HG02763 (cell line): ENCODE measurements around the gene PLPP1.
A peak's percentile ranks its signal among the peaks of the same experiment; 100 is the strongest.
"Not testable (repeated sequence)": the region's sequence is repeated elsewhere in the genome, so short reads cannot be mapped to it uniquely, and the experiment has no call there.

Source experiments
- ATAC-seq: cut with Tn5 transposase; IDR thresholded peaks from one replicate; pipeline ENCODE4 v1.9.1; 2021; ENCODE audit warnings: mild to moderate bottlenecking, moderate library complexity; ENCODE audit not compliant: unreplicated experiment

The PLPP1 gene

DNA sequence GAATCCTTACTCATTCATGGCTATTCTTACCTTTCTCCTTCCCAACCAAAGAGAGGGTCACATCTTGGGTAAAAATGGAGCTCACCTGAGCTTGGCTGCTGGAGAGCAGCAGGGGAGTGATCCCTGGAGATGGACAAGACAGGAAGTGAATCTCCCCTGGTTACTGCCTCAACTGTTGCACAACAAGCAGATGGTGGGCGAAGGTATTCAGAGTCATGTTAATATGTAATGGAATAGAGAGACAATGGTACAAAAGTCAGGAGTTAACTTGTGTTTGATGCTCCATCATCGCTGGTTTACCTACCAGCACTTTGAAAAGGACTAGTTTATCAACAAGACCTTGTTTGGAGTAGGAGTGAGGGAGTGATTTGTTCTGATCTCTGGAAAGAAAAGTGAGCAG is 13.0 kb upstream of the PLPP1 start:
- no peak for ATAC-seq

DNA sequence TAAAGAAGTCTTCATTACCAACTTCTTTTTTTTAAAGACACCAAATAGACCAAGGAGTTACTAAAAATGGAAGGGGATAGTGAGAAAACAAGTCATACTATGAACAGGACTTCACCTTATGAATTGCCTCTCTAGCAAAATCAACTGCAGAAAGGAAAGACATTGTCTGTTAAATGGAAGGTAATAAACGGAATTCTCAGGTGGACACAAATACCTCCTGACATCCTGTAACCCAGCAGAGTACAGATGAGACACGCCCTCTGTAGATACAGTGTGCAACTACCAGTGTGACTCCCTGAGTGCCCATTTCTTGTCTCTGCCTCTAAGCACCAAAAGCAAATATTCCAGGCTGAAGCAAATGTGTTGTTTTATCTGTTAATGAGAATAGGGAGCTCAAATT is 12.2 kb upstream of the PLPP1 start:
- ATAC-seq = no peak

DNA sequence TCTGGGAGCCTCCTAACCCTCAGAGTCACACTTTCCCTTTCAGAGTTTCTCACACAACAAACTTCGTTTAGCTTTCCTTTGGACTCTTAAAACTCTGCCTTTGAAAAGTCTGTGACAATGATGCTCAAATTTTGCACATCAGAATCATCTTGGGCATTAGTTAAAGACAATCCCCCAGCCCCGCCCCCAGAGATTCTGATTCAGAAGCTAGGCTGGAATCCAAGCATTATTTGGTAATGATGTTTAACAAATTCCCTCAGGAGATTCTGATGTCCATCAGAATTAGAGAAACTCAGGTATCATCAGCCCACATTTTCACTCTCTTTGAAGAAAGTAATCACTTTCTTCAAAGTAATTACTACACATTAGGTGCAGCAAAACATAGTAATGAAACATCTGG is 9.6 kb upstream of the PLPP1 start:
- ATAC-seq = no peak

DNA sequence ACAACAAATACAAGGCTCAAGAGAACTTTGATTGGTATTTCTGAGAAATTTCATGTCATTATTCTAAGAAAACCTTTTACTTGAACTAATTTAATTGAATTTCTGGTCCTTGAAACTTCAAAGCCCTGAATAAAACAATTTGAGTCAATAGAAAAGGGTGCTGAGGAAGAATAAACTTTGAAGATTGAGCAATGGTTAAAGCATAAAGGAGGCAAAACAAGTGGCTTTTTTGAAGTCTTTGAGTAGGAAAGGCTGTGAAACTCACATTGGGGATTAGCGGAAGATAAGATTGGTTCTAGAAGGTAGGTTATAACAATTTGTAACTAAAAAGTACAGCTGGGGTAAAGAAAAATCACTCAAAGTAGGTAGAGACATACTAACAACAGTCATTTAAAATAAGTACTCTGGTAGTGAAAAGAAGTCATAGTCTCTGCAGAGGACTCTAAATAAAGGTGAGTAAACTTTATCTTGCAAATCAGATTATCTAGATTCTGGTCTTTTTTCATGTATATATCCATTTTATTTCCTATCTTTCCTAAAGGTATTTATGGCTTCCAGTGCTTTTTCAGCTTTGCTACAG is 6.4 kb upstream of the PLPP1 start:
- ATAC-seq = no peak

DNA sequence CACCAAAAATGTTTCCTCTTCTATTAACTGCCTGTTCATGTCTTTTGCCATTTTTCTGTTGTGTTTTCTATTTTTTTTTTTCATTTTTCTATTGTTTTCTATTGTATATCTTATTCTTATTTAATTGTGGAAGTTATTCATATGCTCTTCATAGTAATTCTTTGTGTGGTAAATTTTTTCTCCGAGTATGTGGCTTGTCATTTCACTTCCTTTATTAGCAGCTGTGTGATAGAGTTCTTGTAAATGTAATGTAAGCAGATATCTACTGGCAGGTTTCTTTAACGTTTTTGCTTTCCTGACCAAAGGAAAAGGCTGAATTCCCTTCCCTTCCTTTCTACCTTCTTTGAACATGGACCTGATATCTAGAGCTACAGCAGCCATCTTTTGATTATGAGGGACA is 5.8 kb upstream of the PLPP1 start:
- ATAC-seq = no peak

DNA sequence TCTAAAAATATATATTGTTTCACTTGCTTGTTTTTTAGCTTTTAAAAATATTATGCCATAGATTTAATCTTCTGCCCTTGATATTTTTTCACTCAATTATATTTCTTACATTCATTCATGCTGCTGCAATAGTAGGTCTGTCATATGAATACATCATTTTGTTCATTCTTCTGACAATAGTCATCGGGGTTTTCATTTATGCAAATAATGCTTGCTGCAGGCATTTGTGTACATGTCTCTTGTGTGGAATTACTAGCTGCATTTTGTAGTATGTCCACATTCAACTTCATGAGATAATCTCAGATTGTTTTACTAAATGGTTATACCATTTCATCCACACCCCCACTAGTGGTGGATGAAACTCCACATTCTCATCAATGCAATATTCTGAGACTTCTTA is 5.3 kb upstream of the PLPP1 start:
- no peak for ATAC-seq

DNA sequence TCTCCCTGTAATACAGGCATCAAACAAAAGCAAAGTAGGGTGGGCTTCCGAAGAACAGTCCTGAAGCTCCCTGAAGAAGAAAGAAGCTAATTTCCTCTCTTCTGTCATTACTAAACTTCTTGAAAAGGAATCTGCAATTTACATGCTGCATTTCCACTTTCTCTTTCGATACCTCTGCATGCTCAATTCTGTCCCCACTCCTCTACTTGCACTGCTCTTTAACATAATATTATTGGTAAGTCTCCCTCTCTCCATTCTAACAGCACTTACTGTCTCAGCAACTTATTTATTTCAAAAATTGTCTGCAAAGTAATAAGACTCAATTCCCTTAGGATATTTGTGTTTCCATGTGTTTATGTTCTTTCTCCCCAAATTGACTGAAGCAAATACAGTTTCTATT is 3.9 kb upstream of the PLPP1 start:
- ATAC-seq = no peak

DNA sequence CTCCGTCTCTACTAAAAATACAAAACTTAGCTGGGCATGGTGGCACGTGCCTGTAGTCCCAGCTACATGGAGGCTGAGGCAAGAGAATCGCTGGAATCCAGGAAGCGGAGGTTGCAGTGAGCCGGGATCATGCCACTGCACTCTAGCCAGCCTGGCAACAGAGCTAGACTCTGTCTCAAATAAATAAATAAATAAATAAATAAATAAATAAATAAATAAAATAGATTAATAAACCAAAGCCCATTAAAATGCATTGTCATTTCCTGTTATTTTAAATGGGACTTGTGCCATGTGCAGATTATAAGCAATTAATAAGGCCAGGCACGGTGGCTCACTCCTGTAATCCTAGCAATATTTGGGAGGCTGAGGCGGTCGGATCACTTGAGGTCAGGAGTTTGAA is 2.6 kb upstream of the PLPP1 start:
- ATAC-seq = not testable (repeated sequence)

DNA sequence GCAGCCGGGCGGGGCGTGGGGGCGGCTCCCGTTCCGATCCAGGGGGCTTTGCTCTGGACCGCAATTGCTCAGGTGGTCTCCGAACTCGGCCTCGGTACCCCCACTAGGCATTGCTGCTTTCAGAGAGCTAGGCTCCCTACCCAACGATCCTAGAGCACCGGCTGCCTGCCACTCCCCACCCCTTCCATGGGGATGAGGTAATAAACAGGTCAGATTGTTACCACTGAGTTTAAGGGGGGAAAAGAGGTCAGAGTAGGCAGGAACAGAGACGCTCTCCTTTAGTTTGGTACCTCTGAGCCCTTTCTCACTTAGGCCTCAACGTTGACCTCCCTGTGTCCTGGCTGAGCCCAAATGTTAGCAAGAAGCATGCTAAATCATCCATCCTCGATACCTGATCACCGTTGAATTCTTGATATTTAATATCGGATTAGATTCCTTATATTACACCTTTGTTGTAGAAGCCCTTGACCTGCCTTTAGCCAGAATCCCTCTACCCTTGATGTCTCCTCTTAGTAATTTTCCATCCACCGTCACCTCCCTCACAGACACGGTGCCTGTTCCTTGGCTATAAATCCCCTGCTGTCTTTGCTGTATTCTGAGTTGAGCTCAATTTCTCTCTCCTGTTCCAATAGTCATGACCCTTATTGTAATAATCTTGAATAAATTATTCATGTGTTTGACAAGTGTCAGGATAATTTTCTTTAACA is 588 bp upstream of the PLPP1 start:
- ATAC-seq = peak; percentile 6

DNA sequence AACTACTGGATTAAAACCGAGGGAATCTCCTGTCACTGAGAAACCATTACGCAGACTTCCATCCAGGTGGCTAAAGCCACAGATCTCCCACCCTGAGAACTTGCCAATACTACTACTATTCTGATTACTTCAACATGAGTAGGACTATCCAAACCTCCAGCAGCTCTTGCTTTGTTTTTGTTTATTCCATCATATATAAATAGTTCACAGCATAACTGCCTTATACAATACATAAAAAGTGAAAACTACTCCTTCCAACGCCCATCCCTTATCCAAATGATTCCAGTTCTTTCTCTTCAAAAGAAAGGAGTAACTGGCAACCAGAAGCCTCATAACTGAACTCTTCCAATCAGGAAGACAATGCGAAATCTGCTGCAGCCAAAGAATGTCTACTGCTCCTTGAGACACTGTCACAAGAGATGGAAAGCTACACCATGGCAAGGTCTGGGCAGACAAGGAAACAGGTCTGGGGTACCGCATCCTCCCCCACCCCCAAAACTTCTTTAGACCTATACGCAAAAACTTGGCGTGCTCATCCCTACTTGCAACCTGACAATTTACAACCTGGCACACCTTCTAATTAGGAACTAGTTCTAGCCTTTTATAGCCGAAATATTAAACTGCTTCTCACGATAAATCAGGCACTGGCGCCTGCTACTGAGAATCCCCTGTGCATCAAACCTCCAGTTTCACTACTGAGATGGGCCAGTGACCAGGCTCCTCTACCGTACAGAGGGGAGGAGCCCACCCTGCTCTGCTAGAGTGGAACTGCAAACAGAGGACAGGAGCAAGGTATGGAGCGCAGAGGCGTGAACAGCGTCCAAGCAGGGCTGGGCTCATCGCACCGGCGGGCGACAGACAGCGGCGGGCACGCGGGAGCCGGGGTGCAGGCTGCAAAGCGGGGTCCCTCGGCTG is 986 bp downstream of the PLPP1 start:
- ATAC-seq = peak; percentile 20

DNA sequence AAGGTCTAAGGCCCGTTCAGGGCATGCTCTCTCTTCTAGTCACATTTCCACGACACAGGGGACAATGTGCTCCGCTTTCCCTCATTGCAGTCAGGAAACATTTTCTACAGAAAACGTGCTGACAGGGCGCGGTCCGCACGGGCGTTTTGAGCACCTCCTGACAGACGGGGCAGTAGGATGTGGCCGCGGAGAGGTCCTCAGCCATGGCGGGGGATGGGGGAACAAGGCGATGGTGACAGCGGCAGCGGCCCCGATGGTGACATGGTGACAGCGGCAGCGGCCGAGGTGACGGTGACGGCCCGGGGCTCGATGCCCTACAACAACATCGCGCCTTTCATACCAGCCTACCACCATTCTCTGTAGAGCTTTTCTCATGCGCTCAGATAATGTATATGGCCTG is 4.1 kb downstream of the PLPP1 start:
- no peak for ATAC-seq

DNA sequence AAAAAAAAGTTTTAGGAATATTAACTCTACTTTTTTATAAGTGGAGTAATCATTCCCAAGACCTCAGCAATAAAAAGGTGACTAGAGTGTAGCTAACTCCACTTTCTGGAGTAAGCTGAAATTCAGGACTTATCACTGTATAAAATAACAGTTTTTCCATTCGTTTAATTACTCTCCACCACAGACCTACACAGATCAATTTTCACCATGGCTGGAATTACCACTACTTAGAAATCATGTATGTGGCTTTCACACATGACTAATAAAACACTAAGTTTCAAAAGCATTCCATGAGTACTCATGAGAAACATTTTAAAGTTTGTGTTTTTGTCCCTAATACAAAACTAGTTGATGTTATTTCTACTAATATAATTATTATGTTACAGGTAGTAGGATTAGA is 9.9 kb downstream of the PLPP1 start:
- ATAC-seq = no peak

DNA sequence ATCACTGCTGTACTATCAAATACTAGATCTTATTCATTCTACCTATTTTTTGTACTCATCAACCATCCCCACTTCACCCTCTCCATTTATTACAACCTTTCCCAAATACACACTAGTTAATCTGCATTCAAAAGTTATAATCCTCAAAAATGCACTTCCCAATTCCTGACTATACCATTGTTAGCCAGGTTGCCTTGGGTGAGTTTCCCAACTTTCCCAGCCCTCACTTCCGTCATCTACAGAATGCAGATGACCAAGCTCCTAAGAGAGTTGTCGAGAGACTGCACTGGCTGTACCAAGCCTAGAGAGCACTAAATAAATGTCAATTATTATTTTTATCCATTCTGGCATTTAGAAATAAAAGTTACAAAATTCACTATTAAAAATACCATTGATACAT is 11.5 kb downstream of the PLPP1 start:
- no peak for ATAC-seq

DNA sequence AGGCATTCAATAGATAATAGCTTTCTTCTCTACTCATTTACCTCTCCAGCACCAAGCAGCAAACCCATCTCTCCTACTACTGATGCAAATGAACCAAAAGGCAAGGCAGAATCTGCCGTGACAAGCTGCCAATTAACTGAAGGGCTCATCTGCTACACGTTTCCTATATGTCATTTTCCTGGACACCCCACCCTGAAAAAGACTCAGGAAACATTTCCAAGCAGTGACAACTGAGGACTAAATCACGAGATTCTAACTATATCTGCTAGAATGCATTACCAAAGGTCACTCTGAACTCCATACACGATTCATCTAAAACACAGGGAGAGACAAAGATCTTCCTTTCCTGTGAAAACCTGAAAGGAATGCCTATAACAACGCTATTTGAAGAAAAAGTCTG is 12.9 kb downstream of the PLPP1 start:
- ATAC-seq = no peak

DNA sequence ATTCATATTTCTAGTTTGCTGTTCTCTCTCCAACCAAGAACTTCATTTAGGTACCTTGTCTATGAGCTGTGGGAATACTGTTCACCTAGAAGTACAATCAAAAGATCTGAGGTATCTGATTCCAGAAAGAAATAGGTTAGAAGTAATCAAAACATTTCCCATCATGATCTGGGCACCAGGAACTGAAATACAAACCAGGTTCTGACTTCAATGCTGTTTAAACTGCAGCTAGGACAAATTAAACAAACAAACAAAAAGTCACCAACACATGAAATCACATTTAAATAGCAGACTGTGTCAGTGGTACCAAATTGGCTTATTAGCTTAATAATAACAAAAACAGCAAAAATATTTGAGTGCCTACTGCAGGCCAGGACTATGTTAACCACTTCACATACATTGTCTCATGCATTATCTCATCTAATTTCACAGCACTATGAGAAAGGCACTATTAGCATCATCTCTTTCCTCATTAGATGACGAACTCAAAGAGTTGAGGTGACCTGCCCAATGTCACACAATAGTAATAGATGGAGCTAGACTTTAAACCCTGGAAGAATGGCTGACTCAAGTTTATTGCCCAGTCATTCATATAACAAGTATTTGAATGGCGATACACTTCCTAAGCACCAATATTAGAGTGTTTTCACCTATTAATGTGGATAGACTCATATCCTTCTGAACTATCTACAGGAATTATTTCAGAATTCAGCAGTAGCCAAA is 14.5 kb downstream of the PLPP1 start:
- no peak for ATAC-seq

DNA sequence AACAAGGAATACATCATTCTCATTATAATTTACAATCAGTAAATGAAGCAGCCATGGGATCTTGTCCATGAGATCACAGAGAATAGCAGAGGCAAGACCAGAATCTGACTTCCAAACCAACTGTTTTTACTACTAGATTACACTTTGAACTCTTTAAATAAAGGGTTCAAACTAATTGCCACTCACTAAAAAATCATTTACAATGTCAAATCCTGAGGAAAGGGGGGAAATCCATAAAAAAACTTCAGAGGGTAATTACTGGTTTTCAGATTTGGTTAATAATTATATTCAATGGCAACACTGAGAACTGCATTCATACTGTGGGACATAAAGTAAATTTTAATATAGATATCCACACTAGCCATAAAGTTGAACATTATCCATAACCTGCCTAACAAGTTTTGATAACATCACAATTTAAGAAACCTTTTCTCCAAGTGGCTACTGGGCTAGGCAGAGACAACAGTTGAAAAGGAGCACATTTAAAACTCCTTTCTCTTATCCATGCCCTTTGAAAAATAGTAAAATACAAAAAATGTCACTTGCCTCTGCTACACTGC is 15.9 kb downstream of the PLPP1 start:
- no peak for ATAC-seq

DNA sequence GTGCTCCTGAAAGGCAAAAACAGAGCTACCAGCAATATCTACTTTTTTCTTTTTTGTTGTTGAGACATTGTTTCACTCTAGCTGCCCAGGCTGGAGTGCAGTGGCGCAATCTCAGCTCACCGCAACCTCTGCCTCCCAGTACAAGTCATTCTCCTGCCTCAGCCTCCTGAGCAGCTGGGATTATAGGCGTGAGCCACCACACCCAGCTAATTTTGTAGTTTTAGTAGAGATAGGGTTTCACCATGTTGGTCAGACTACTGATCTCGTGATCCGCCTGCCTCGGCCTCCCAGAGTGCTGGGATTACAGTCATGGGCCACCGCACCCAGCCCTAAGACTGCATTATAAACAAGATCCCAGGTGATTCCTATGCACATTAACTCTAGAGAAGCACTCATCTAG is 17.0 kb downstream of the PLPP1 start:
- no peak for ATAC-seq

DNA sequence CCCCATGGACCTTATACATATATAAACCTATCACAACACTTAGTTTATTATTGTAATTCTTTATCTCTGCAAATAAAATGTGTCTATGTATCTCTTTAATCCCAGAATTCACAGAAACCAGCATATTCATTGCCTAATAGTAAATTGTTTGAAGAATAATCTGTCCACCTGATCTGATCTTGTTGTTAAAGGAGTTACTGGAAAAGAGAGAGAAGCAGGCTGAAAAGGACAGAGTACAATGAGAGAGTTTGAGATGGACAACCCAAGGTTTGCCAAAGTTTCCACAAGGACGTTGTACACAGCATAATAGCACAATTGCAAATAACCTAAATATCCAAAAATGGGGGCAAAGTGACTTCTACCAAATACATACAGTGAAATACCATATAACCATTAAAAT is 23.8 kb downstream of the PLPP1 start:
- ATAC-seq = no peak

DNA sequence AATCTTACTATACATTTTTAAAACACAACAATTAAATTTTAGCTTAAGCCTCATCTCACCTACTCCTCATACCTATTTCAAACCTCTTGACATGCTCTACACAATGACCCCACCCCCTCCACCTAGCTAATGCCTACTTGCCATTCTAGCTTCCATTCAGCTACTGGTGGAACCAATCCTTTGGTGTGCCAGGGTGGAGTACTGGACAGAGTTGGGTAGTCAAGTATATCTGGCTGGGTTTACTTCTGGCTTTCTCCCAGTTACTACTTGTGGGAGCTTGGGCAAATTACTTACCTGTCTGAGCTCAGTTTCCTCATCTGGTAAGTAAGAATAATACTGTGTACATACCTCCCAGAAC is 24.3 kb downstream of the PLPP1 start:
- ATAC-seq = no peak

DNA sequence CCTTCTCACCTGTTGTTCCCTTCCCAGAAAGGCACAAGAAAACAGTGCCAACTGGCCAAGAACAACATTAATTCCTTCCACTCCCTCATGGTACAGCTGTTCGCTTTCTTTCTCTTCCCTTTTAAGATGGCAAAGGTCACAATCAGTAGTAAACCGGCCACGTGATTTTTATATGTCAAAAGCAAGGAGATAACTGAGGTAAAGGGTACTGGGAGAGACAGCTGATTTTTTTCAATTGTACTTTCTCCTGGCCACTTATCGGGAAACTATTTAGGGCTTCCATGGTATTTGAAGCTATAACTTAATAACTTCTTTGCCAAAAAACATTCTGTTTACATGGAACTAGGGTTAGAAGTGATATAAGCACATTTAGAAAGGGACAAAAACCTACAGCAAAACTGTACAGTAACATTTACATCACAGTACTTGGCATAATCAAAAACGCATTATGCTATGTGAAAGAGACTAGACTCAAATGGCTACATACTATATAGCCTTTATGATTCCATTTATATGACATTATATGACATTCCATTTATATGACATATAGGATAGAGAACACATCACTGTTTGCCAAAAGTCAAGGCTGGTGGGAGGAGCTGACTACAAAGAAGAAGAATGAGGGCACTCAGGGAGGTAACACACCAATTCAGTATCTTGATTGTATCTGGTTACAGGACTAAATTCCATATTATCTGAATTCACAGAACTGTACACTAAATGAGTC is 24.8 kb downstream of the PLPP1 start:
- no peak for ATAC-seq

DNA sequence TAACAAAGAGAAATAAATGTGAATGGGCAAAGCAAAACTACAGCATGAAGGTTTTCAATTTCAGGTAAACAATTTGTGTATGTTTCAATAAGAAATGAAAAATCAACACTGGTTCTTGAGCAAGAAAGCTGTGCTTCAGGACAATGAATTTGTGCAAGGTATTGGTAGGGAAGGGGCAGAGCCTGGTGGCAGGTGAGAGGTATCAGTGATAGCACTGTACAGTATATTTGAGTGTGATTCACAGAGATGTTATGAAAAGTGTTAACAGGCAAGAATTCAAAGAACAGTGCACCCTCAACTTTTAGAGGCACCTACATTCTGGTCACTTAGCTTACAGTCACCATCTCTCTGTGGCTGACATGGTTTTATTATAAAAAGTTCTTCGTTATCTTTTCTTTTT is 25.7 kb downstream of the PLPP1 start:
- no peak for ATAC-seq
